A204.1 (cell line): ENCODE data around the gene RARB.

Experiments
- FAIRE-seq: peaks from 2 replicates; lab custom pipeline; 2012; peaks lifted over from hg19 to GRCh38; lab: Jason Lieb, UNC

Gene RARB

GRCh38 chr3:25508433-25508832, 80.4 kb downstream of the RARB start:
- FAIRE-seq = no peak

GRCh38 chr3:25508901-25509300, 80.8 kb downstream of the RARB start:
- no peak for FAIRE-seq

GRCh38 chr3:25510797-25511196, 82.7 kb downstream of the RARB start:
- FAIRE-seq = no peak

- FAIRE-seq = no peak
These were observed 84.1 kb downstream of the RARB start for GRCh38 chr3:25511972-25512721.

- no peak for FAIRE-seq
These were observed 85.7 kb downstream of the RARB start for GRCh38 chr3:25513642-25514266.

GRCh38 chr3:25515171-25515570, 87.1 kb downstream of the RARB start:
- no peak for FAIRE-seq

- FAIRE-seq = no peak
These were observed 93.0 kb downstream of the RARB start for GRCh38 chr3:25520926-25521559.

GRCh38 chr3:25527336-25527735, 99.3 kb downstream of the RARB start:
- no peak for FAIRE-seq

- FAIRE-seq = no peak
These were observed 99.7 kb downstream of the RARB start for GRCh38 chr3:25527801-25528200.

- FAIRE-seq = no peak
These were observed 103.9 kb downstream of the RARB start for GRCh38 chr3:25531971-25532370.

GRCh38 chr3:25532431-25533162, 104.5 kb downstream of the RARB start:
- FAIRE-seq = no peak

GRCh38 chr3:25533399-25533798, 105.3 kb downstream of the RARB start:
- FAIRE-seq = no peak

- no peak for FAIRE-seq
These were observed 105.9 kb downstream of the RARB start for GRCh38 chr3:25534007-25534406.

- FAIRE-seq = no peak
These were observed 108.7 kb downstream of the RARB start for GRCh38 chr3:25536521-25537391.

GRCh38 chr3:25537516-25537915, 109.5 kb downstream of the RARB start:
- FAIRE-seq = no peak

- FAIRE-seq = no peak
These were observed 112.2 kb downstream of the RARB start for GRCh38 chr3:25540273-25540672.

GRCh38 chr3:25542492-25543039, 114.5 kb downstream of the RARB start:
- FAIRE-seq = no peak

GRCh38 chr3:25547103-25547502, 119.0 kb downstream of the RARB start:
- no peak for FAIRE-seq

- FAIRE-seq = no peak
These were observed 120.0 kb downstream of the RARB start for GRCh38 chr3:25547943-25548674.

GRCh38 chr3:25548836-25549235, 120.8 kb downstream of the RARB start:
- FAIRE-seq = no peak

GRCh38 chr3:25552251-25552650, 124.2 kb downstream of the RARB start:
- no peak for FAIRE-seq
